Right atrium auricular region (tissue), 2 donors: ENCODE results near the gene SPDEF. TPM values are rescaled to one million over a fixed set of nuclear protein-coding genes. Genes with fewer than 3 reads are reported as not detected.

Source experiments
- DNase-seq: peaks from one replicate; pipeline ENCODE4 v3.0.0-alpha.2; 2019; ENCODE audit warnings: low spot score
- H3K27ac ChIP-seq, 2 donors: fragments of 200-600 bp; sonication (generic); 1 replicate in 1 of 2; 2 replicates in 1 of 2; pipeline ENCODE4 v1.5.1; 2016 to 2019
- H3K27me3 ChIP-seq, 2 donors: fragments of 200-600 bp; sonication (generic); one replicate each; pipeline versions ENCODE4 v1.5.1 to v1.6.0; 2017 to 2019
- H3K36me3 ChIP-seq: fragments of 200-600 bp; sonication (generic); one replicate; pipeline ENCODE4 v1.5.1; 2016
- H3K4me1 ChIP-seq, 2 donors: fragments of 200-600 bp; sonication (generic); one replicate each; pipeline versions ENCODE4 v1.5.1 to v1.6.0; 2017 to 2019
- H3K4me3 ChIP-seq, 2 donors: fragments of 200-600 bp; sonication (generic); 1 replicate in 1 of 2; 2 replicates in 1 of 2; pipeline ENCODE4 v1.5.1; 2017 to 2019; ENCODE audit warnings: mild to moderate bottlenecking in 1 of 2, moderate library complexity in 1 of 2
- H3K9me3 ChIP-seq, 2 donors: fragments of 200-600 bp; sonication (generic); one replicate each; pipeline ENCODE4 v1.5.1; 2019
- CTCF ChIP-seq, 2 donors: fragments of 200-600 bp; sonication (generic); IDR thresholded peaks; one replicate each; pipeline ENCODE4 v1.5.1; 2019; ENCODE audit warnings: antibody characterized with exemption in 2 of 2
- total RNA-seq, 2 donors: library from RNA; depleted of rRNA; stranded (reverse); fragments of >200 nt; gene quantifications; one replicate each; pipeline ENCODE4 v1.1.0, GENCODE V29; 2016

SPDEF gene
- total RNA-seq, 2 donors from 2014 or later = 0.22 to 0.31 TPM

GRCh38 chr6:34583461-34583860, 27.3 kb upstream of the SPDEF start:
- TF ChIP-seq CTCF (IDR thresholded peaks at IDR 0.05) = no peak
- no peak for DNase-seq
- Histone ChIP-seq H3K36me3 (peaks cover 10% of the 10 kb centered on the region), H3K27ac (no peak overlapping the region), H3K9me3 (no peaks in the 10 kb centered on the region), H3K4me3 (no peak overlapping the region), H3K27me3 (no peaks in the 10 kb centered on the region), H3K4me1 (peaks cover 0 to 23% of the 10 kb centered on the region in 2 donors)

GRCh38 chr6:34581561-34581920, 25.4 kb upstream of the SPDEF start:
- no peak overlapping the region for H3K4me3 ChIP-seq
- H3K9me3 ChIP-seq = no peaks in the 10 kb centered on the region
- no peaks in the 10 kb centered on the region for H3K36me3 ChIP-seq
- no peaks in the 10 kb centered on the region for H3K27me3 ChIP-seq
- DNase-seq = no peak
- H3K27ac ChIP-seq = no peak overlapping the region
- no peak for TF ChIP-seq CTCF (IDR thresholded peaks at IDR 0.05)
- H3K4me1 ChIP-seq = peaks cover 0 to 21% of the 10 kb centered on the region in 2 donors

- DNase-seq = no peak
- no peak for TF ChIP-seq CTCF (IDR thresholded peaks at IDR 0.05)
Observed at GRCh38 chr6:34580707-34581560, 24.8 kb upstream of the SPDEF start.

GRCh38 chr6:34578445-34579262, 22.5 kb upstream of the SPDEF start:
- no peak for DNase-seq
- no peaks in the 10 kb centered on the region for H3K36me3 ChIP-seq
- no peak for TF ChIP-seq CTCF (IDR thresholded peaks at IDR 0.05)
- no peak overlapping the region for H3K4me3 ChIP-seq
- H3K27ac ChIP-seq = no peak overlapping the region
- H3K27me3 ChIP-seq = no peaks in the 10 kb centered on the region
- no peaks in the 10 kb centered on the region for H3K9me3 ChIP-seq
- no peaks in the 10 kb centered on the region for H3K4me1 ChIP-seq

More at GRCh38 chr6:34580707-34581560, 24.8 kb upstream of the SPDEF start:
- Histone ChIP-seq H3K27me3 (no peaks in the 10 kb centered on the region), H3K4me3 (no peak overlapping the region), H3K4me1 (peaks cover 0 to 15% of the 10 kb centered on the region in 2 donors), H3K27ac (no peak overlapping the region), H3K36me3 (no peaks in the 10 kb centered on the region), H3K9me3 (no peaks in the 10 kb centered on the region)

GRCh38 chr6:34576286-34576955, 20.3 kb upstream of the SPDEF start:
- Histone ChIP-seq H3K36me3 (no peaks in the 10 kb centered on the region), H3K4me1 (no peaks in the 10 kb centered on the region), H3K4me3 (no peak overlapping the region), H3K27me3 (no peaks in the 10 kb centered on the region), H3K27ac (no peak overlapping the region), H3K9me3 (no peaks in the 10 kb centered on the region)
- TF ChIP-seq CTCF (IDR thresholded peaks at IDR 0.05) = no peak
- no peak for DNase-seq
